Right atrium auricular region (tissue), 2 donors: Measurements from ENCODE around the gene GADL1. TPM values are rescaled to one million over a fixed set of nuclear protein-coding genes. Genes with fewer than 3 reads are reported as not detected.

ENCODE experiments used
- DNase-seq: peaks from one replicate; pipeline ENCODE4 v3.0.0-alpha.2; 2019; ENCODE audit warnings: low spot score
- H3K27ac ChIP-seq, 2 donors: fragments of 200-600 bp; sonication (generic); 1 replicate in 1 of 2; 2 replicates in 1 of 2; pipeline ENCODE4 v1.5.1; 2016 to 2019
- H3K27me3 ChIP-seq, 2 donors: fragments of 200-600 bp; sonication (generic); one replicate each; pipeline versions ENCODE4 v1.5.1 to v1.6.0; 2017 to 2019
- H3K36me3 ChIP-seq: fragments of 200-600 bp; sonication (generic); one replicate; pipeline ENCODE4 v1.5.1; 2016
- H3K4me1 ChIP-seq, 2 donors: fragments of 200-600 bp; sonication (generic); one replicate each; pipeline versions ENCODE4 v1.5.1 to v1.6.0; 2017 to 2019
- H3K4me3 ChIP-seq, 2 donors: fragments of 200-600 bp; sonication (generic); 1 replicate in 1 of 2; 2 replicates in 1 of 2; pipeline ENCODE4 v1.5.1; 2017 to 2019; ENCODE audit warnings: mild to moderate bottlenecking in 1 of 2, moderate library complexity in 1 of 2
- H3K9me3 ChIP-seq, 2 donors: fragments of 200-600 bp; sonication (generic); one replicate each; pipeline ENCODE4 v1.5.1; 2019
- CTCF ChIP-seq, 2 donors: fragments of 200-600 bp; sonication (generic); IDR thresholded peaks; one replicate each; pipeline ENCODE4 v1.5.1; 2019; ENCODE audit warnings: antibody characterized with exemption in 2 of 2
- total RNA-seq, 2 donors: library from RNA; depleted of rRNA; stranded (reverse); fragments of >200 nt; gene quantifications; one replicate each; pipeline ENCODE4 v1.1.0, GENCODE V29; 2016

Gene GADL1
- total RNA-seq, 2 donors from 2014 or later = not detected

GRCh38 chr3:30810625-30811024, 83.8 kb downstream of the GADL1 start:
- no peak overlapping the region for H3K4me3 ChIP-seq
- no peak for TF ChIP-seq CTCF (IDR thresholded peaks at IDR 0.05)
- H3K9me3 ChIP-seq = no peaks in the 10 kb centered on the region
- no peaks in the 10 kb centered on the region for H3K36me3 ChIP-seq
- H3K27ac ChIP-seq = peak overlapping the region; percentile 17 to 76
- peaks cover 0 to 20% of the 10 kb centered on the region in 2 donors for H3K4me1 ChIP-seq
- no peak for DNase-seq
- H3K27me3 ChIP-seq = no peaks in the 10 kb centered on the region

- Histone ChIP-seq H3K4me3 (no peak overlapping the region), H3K27ac (no peak overlapping the region), H3K36me3 (no peaks in the 10 kb centered on the region), H3K27me3 (no peaks in the 10 kb centered on the region), H3K9me3 (no peaks in the 10 kb centered on the region), H3K4me1 (peaks cover 0 to 10% of the 10 kb centered on the region in 2 donors)
- no peak for DNase-seq
- no peak for TF ChIP-seq CTCF (IDR thresholded peaks at IDR 0.05)
These were observed 88.8 kb downstream of the GADL1 start for GRCh38 chr3:30805695-30806094.

- DNase-seq = no peak
These were observed 89.5 kb downstream of the GADL1 start for GRCh38 chr3:30804984-30805383.

GRCh38 chr3:30795176-30795575, 99.3 kb downstream of the GADL1 start:
- Histone ChIP-seq H3K36me3 (no peaks in the 10 kb centered on the region), H3K4me1 (no peaks in the 10 kb centered on the region), H3K27ac (no peak overlapping the region), H3K9me3 (no peaks in the 10 kb centered on the region), H3K27me3 (no peaks in the 10 kb centered on the region), H3K4me3 (no peak overlapping the region)
- TF ChIP-seq CTCF (IDR thresholded peaks at IDR 0.05) = no peak
- no peak for DNase-seq

More at GRCh38 chr3:30804984-30805383, 89.5 kb downstream of the GADL1 start:
- Histone ChIP-seq H3K4me1 (peaks cover 0 to 3% of the 10 kb centered on the region in 2 donors), H3K4me3 (no peak overlapping the region), H3K27me3 (no peaks in the 10 kb centered on the region), H3K36me3 (no peaks in the 10 kb centered on the region), H3K9me3 (no peaks in the 10 kb centered on the region), H3K27ac (no peak overlapping the region)
- no peak for TF ChIP-seq CTCF (IDR thresholded peaks at IDR 0.05)

GRCh38 chr3:30793740-30794139, 100.7 kb downstream of the GADL1 start:
- H3K27ac ChIP-seq = no peak overlapping the region
- no peaks in the 10 kb centered on the region for H3K9me3 ChIP-seq
- no peaks in the 10 kb centered on the region for H3K36me3 ChIP-seq
- no peaks in the 10 kb centered on the region for H3K4me1 ChIP-seq
- no peak for TF ChIP-seq CTCF (IDR thresholded peaks at IDR 0.05)
- no peaks in the 10 kb centered on the region for H3K27me3 ChIP-seq
- DNase-seq = no peak
- H3K4me3 ChIP-seq = no peak overlapping the region

- DNase-seq = no peak
- TF ChIP-seq CTCF (IDR thresholded peaks at IDR 0.05) = no peak
These were observed 104.3 kb downstream of the GADL1 start for GRCh38 chr3:30790150-30790549.

More at GRCh38 chr3:30790150-30790549, 104.3 kb downstream of the GADL1 start:
- H3K4me1 ChIP-seq = no peaks in the 10 kb centered on the region
- no peaks in the 10 kb centered on the region for H3K36me3 ChIP-seq
- H3K27me3 ChIP-seq = no peaks in the 10 kb centered on the region
- no peak overlapping the region for H3K4me3 ChIP-seq
- no peak overlapping the region for H3K27ac ChIP-seq
- H3K9me3 ChIP-seq = no peaks in the 10 kb centered on the region
